Astrocyte of the spinal cord (primary cell): Measurements from ENCODE around the gene NKX6-1.

Experiments
- DNase-seq: peaks from one replicate; pipeline ENCODE4 v3.0.0; 2011; ENCODE audit warnings: low read depth, low spot score
- H3K4me3 ChIP-seq: 2 replicates; pipeline ENCODE4 v1.5.1; 2011; ENCODE audit warnings: low read depth, mild to moderate bottlenecking, low read length, moderate library complexity
- CTCF ChIP-seq: IDR thresholded peaks from 2 replicates; pipeline ENCODE4 v1.5.1; 2012; ENCODE audit warnings: low read depth, mild to moderate bottlenecking, low read length, inconsistent platforms
- in situ Hi-C: cut with HindIII; loops from 2 replicates; pipeline ENCODE4 v1.10.0; 2017; ENCODE audit warnings: low sequenced_read_pairs

NKX6-1 gene

GRCh38 chr4:84492737-84493091, 6.4 kb downstream of the NKX6-1 start:
- in situ Hi-C loops, result no loop called here
- H3K4me3 ChIP-seq, result no peak overlapping the region

GRCh38 chr4:84492290-84492689, 6.8 kb downstream of the NKX6-1 start:
- no peak for TF ChIP-seq CTCF
- in situ Hi-C loops, result no loop called here
- DNase-seq, result no peak
- no peak overlapping the region for H3K4me3 ChIP-seq

More at GRCh38 chr4:84492737-84493091, 6.4 kb downstream of the NKX6-1 start:
- no peak for TF ChIP-seq CTCF
- DNase-seq, result no peak

GRCh38 chr4:84491481-84491880, 7.6 kb downstream of the NKX6-1 start:
- in situ Hi-C loops, result no loop called here
- H3K4me3 ChIP-seq, result no peak overlapping the region
- DNase-seq, result no peak
- no peak for TF ChIP-seq CTCF

GRCh38 chr4:84490663-84491062, 8.4 kb downstream of the NKX6-1 start:
- no peak for DNase-seq
- no peak for TF ChIP-seq CTCF
- H3K4me3 ChIP-seq, result no peak overlapping the region
- in situ Hi-C loops, result no loop called here

GRCh38 chr4:84484236-84484635, 14.9 kb downstream of the NKX6-1 start:
- no peak for DNase-seq
- in situ Hi-C loops, result no loop called here
- no peak for TF ChIP-seq CTCF
- no peak overlapping the region for H3K4me3 ChIP-seq

GRCh38 chr4:84483688-84484087, 15.4 kb downstream of the NKX6-1 start:
- no peak overlapping the region for H3K4me3 ChIP-seq
- in situ Hi-C loops, result no loop called here
- DNase-seq, result no peak
- no peak for TF ChIP-seq CTCF
